Thyroid gland (tissue), 4 donors: Measurements from ENCODE around the gene DNM1L.

ENCODE experiments used
- POLR2A ChIP-seq, 2 donors: fragments of 450-650 bp; IDR thresholded peaks; one replicate each; pipeline ENCODE4 v1.6.1; 2017; ENCODE audit warnings: antibody characterized with exemption in 2 of 2, mild to moderate bottlenecking in 2 of 2, moderate library complexity in 1 of 2
- TF ChIP-seq, protein P1 (sequence below), 6 experiments: fragments of 200-600 bp in 3 of 6; fragments of 450-650 bp in 3 of 6; sonication (generic) in 3 of 6; IDR thresholded peaks; one replicate each; pipeline ENCODE4 v1.5.1; 2016 to 2019; ENCODE audit warnings: antibody characterized with exemption in 6 of 6, mild to moderate bottlenecking in 2 of 6, inconsistent platforms in 1 of 6, moderate library complexity in 1 of 6

GRCh38 chr12:32777159-32777558 is 98.1 kb downstream of the DNM1L start:
- TF ChIP-seq, protein P1, sequence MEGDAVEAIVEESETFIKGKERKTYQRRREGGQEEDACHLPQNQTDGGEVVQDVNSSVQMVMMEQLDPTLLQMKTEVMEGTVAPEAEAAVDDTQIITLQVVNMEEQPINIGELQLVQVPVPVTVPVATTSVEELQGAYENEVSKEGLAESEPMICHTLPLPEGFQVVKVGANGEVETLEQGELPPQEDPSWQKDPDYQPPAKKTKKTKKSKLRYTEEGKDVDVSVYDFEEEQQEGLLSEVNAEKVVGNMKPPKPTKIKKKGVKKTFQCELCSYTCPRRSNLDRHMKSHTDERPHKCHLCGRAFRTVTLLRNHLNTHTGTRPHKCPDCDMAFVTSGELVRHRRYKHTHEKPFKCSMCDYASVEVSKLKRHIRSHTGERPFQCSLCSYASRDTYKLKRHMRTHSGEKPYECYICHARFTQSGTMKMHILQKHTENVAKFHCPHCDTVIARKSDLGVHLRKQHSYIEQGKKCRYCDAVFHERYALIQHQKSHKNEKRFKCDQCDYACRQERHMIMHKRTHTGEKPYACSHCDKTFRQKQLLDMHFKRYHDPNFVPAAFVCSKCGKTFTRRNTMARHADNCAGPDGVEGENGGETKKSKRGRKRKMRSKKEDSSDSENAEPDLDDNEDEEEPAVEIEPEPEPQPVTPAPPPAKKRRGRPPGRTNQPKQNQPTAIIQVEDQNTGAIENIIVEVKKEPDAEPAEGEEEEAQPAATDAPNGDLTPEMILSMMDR (IDR thresholded peaks at IDR 0.05), result no peak
- TF ChIP-seq POLR2A (IDR thresholded peaks at IDR 0.05), result no peak
